ENCODE data around the gene GGCT. TPM values are rescaled to one million over a fixed set of nuclear protein-coding genes. Genes with fewer than 3 reads are reported as not detected.

The GGCT gene
- total RNA-seq, 1 experiment from 2014 or later: 113 TPM

- no peak for DNase-seq (ENCODE audit: low read depth)
Measured at GRCh38 chr7:30463405-30464145, 41.1 kb downstream of the GGCT start.

- no peak for DNase-seq (ENCODE audit: low read depth)
Measured at GRCh38 chr7:30462179-30462578, 42.5 kb downstream of the GGCT start.

GRCh38 chr7:30460246-30460633 is 44.4 kb downstream of the GGCT start:
- DNase-seq (ENCODE audit: low read depth): no peak

GRCh38 chr7:30459591-30460245 is 44.9 kb downstream of the GGCT start:
- DNase-seq (ENCODE audit: low read depth): peak; percentile 81

- DNase-seq (ENCODE audit: low read depth): no peak
Measured at GRCh38 chr7:30458311-30458710, 46.3 kb downstream of the GGCT start.

- DNase-seq (ENCODE audit: low read depth): no peak
Measured at GRCh38 chr7:30453921-30454320, 50.7 kb downstream of the GGCT start.

GRCh38 chr7:30453016-30453415 is 51.6 kb downstream of the GGCT start:
- no peak for DNase-seq (ENCODE audit: low read depth)

- DNase-seq (ENCODE audit: low read depth): no peak
Measured at GRCh38 chr7:30452280-30452930, 52.2 kb downstream of the GGCT start.

GRCh38 chr7:30451539-30452279 is 52.9 kb downstream of the GGCT start:
- DNase-seq (ENCODE audit: low read depth): no peak

GRCh38 chr7:30450983-30451497 is 53.6 kb downstream of the GGCT start:
- DNase-seq (ENCODE audit: low read depth): no peak

GRCh38 chr7:30450240-30450982 is 54.2 kb downstream of the GGCT start:
- no peak for DNase-seq (ENCODE audit: low read depth)

GRCh38 chr7:30448461-30449189 is 56.0 kb downstream of the GGCT start:
- DNase-seq (ENCODE audit: low read depth): no peak

GRCh38 chr7:30447466-30447865 is 57.2 kb downstream of the GGCT start:
- no peak for DNase-seq (ENCODE audit: low read depth)

Other genes starting within 250 kb of the GGCT start
- gene ZNRF2, start 220.2 kb downstream of the GGCT start, total RNA-seq (2014; rRNA removed; shearing (Covaris generic)): 15.1 and 18.8 TPM in 2 replicates
- gene NOD1, start 26.0 kb downstream of the GGCT start, total RNA-seq (2014; rRNA removed; shearing (Covaris generic)): 9.1 and 12.3 TPM in 2 replicates
- gene GARS1, start 90.0 kb upstream of the GGCT start, total RNA-seq (2014; rRNA removed; shearing (Covaris generic)): 159 and 219 TPM in 2 replicates
- not detected in 2 replicates for gene CRHR2, start 177.6 kb upstream of the GGCT start, total RNA-seq (2014; rRNA removed; shearing (Covaris generic))
- gene INMT, start 247.3 kb upstream of the GGCT start, total RNA-seq (2014; rRNA removed; shearing (Covaris generic)): 79.9 and 94.1 TPM in 2 replicates

Measured in RPMI7951 (cell line).